Measurements from ENCODE around the gene LIMS2. TPM values are rescaled to one million over a fixed set of nuclear protein-coding genes. Genes with fewer than 3 reads are reported as not detected.

LIMS2 gene
- polyA plus RNA-seq, 3 donors, result 8.5 to 282 (median 64.9) TPM

- WGBS, 3 donors, result 74 to 85% (median 76%) methylated on average over 19 of the region's 19 CpGs
- no peak overlapping the region for H3K27ac ChIP-seq (ENCODE audit: low read depth, low read length)
Observed at GRCh38 chr2:127680706-127681287, 5.5 kb upstream of the LIMS2 start.

GRCh38 chr2:127679680-127680361 is 4.5 kb upstream of the LIMS2 start:
- WGBS, 3 donors, result 74 to 88% (median 87%) methylated on average over 15 of the region's 15 CpGs
- H3K27ac ChIP-seq (ENCODE audit: low read depth, low read length), result no peak overlapping the region

GRCh38 chr2:127678991-127679390 is 3.7 kb upstream of the LIMS2 start:
- H3K27ac ChIP-seq (ENCODE audit: low read depth, low read length), result no peak overlapping the region
- WGBS, 3 donors, result 76 to 86% (median 78%) methylated on average over 4 to 6 of the region's 6 CpGs

GRCh38 chr2:127678531-127678930 is 3.2 kb upstream of the LIMS2 start:
- WGBS, 3 donors, result 83 to 88% (median 87%) methylated on average over 10 of the region's 10 CpGs
- H3K27ac ChIP-seq (ENCODE audit: low read depth, low read length), result no peak overlapping the region

GRCh38 chr2:127676906-127677305 is 1.6 kb upstream of the LIMS2 start:
- WGBS, 3 donors, result 76 to 84% (median 78%) methylated on average over 2 of the region's 2 CpGs
- no peak overlapping the region for H3K27ac ChIP-seq (ENCODE audit: low read depth, low read length)

GRCh38 chr2:127674241-127675209 is 805 bp downstream of the LIMS2 start:
- 4 to 7% (median 5%) methylated on average over 52 to 72 of the region's 72 CpGs for WGBS, 3 donors
- peak overlapping the region; percentile 17 for H3K27ac ChIP-seq (ENCODE audit: low read depth, low read length)

- peak overlapping the region; percentile 17 for H3K27ac ChIP-seq (ENCODE audit: low read depth, low read length)
- 59 to 77% (median 70%) methylated on average over 16 to 17 of the region's 17 CpGs for WGBS, 3 donors
Observed at GRCh38 chr2:127673291-127674069, 1.9 kb downstream of the LIMS2 start.

GRCh38 chr2:127672341-127673224 is 2.7 kb downstream of the LIMS2 start:
- H3K27ac ChIP-seq (ENCODE audit: low read depth, low read length), result no peak overlapping the region
- 60 to 75% (median 68%) methylated on average over 19 to 20 of the region's 20 CpGs for WGBS, 3 donors

- WGBS, 3 donors, result 74 to 81% (median 80%) methylated on average over 14 of the region's 14 CpGs
Observed at GRCh38 chr2:127671557-127672302, 3.6 kb downstream of the LIMS2 start.

GRCh38 chr2:127670957-127671290 is 4.4 kb downstream of the LIMS2 start:
- WGBS, 3 donors, result 71 to 91% (median 88%) methylated on average over 5 of the region's 5 CpGs
- H3K27ac ChIP-seq (ENCODE audit: low read depth, low read length), result no peak overlapping the region

More at GRCh38 chr2:127671557-127672302, 3.6 kb downstream of the LIMS2 start:
- H3K27ac ChIP-seq (ENCODE audit: low read depth, low read length), result no peak overlapping the region

- 74 to 85% (median 80%) methylated on average over 10 of the region's 10 CpGs for WGBS, 3 donors
- no peak overlapping the region for H3K27ac ChIP-seq (ENCODE audit: low read depth, low read length)
Observed at GRCh38 chr2:127670055-127670956, 5.0 kb downstream of the LIMS2 start.

- 73 to 77% (median 77%) methylated on average over 7 of the region's 7 CpGs for WGBS, 3 donors
Observed at GRCh38 chr2:127669056-127669455, 6.3 kb downstream of the LIMS2 start.

GRCh38 chr2:127665267-127665893 is 9.9 kb downstream of the LIMS2 start:
- WGBS, 3 donors, result 89 to 94% (median 91%) methylated on average over 8 of the region's 8 CpGs
- no peak overlapping the region for H3K27ac ChIP-seq (ENCODE audit: low read depth, low read length)

More at GRCh38 chr2:127669056-127669455, 6.3 kb downstream of the LIMS2 start:
- no peak overlapping the region for H3K27ac ChIP-seq (ENCODE audit: low read depth, low read length)

- WGBS, 3 donors, result 90 to 96% (median 90%) methylated on average over 6 of the region's 6 CpGs
- H3K27ac ChIP-seq (ENCODE audit: low read depth, low read length), result no peak overlapping the region
Observed at GRCh38 chr2:127664895-127665225, 10.5 kb downstream of the LIMS2 start.

GRCh38 chr2:127664065-127664894 is 11.1 kb downstream of the LIMS2 start:
- 16 to 27% (median 22%) methylated on average over 65 to 69 of the region's 69 CpGs for WGBS, 3 donors
- no peak overlapping the region for H3K27ac ChIP-seq (ENCODE audit: low read depth, low read length)
